Measurements from ENCODE around the gene RHOT2. TPM values are rescaled to one million over a fixed set of nuclear protein-coding genes. Genes with fewer than 3 reads are reported as not detected.

The RHOT2 gene
- total and polyA plus RNA-seq, 2 of the 8 experiments (the other 6 are each of a cell fraction or from before 2014, with no cell fraction given), result 149 to 194 TPM

GRCh38 chr16:630815-631405 is 37.0 kb upstream of the RHOT2 start, which contains the start of gene WFIKKN1 (continued):
- peak; percentile 9; the same call in 1 of the 2 replicates for TF ChIP-seq SIX5 (IDR thresholded peaks at IDR 0.05; ENCODE audit: low read depth, low read length)

Measured in H1 (cell line).